H9 (cell line): ENCODE results near the gene KIF26B. TPM values are rescaled to one million over a fixed set of nuclear protein-coding genes. Genes with fewer than 3 reads are reported as not detected.

Experiments
- DNase-seq: peaks from one replicate; pipeline ENCODE4 v3.0.0-alpha.2; 2017
- H2AFZ ChIP-seq: one replicate; pipeline ENCODE4 v1.6.1; 2013; ENCODE audit warnings: mild to moderate bottlenecking, low read length, control low read depth, moderate library complexity
- H2AK5ac ChIP-seq: 2 replicates; pipeline ENCODE4 v1.6.1; 2013; ENCODE audit warnings: low read length, control low read depth, mixed read lengths; ENCODE audit not compliant: insufficient read length
- H2BK120ac ChIP-seq: one replicate; pipeline ENCODE4 v1.6.1; 2013; ENCODE audit warnings: low read depth, mild to moderate bottlenecking, low read length, control low read depth, inconsistent platforms; ENCODE audit not compliant: poor library complexity, severe bottlenecking
- H2BK12ac ChIP-seq: 2 replicates; pipeline ENCODE4 v1.6.1; 2013; ENCODE audit warnings: low read length, control low read depth, mixed read lengths, low read depth; ENCODE audit not compliant: insufficient read length
- H2BK15ac ChIP-seq: 2 replicates; pipeline ENCODE4 v1.6.1; 2013; ENCODE audit warnings: low read depth, low read length, control low read depth
- H2BK20ac ChIP-seq: one replicate; pipeline ENCODE4 v1.6.1; 2013; ENCODE audit warnings: low read depth, mild to moderate bottlenecking, low read length, control low read depth, inconsistent platforms; ENCODE audit not compliant: poor library complexity, severe bottlenecking
- H2BK5ac ChIP-seq: 2 replicates; pipeline ENCODE4 v1.6.1; 2013; ENCODE audit warnings: low read length, control low read depth, mixed read lengths; ENCODE audit not compliant: insufficient read length
- H3K14ac ChIP-seq: 2 replicates; pipeline ENCODE4 v1.6.1; 2013; ENCODE audit warnings: low read length, control low read depth; ENCODE audit not compliant: insufficient read depth
- H3K18ac ChIP-seq: 2 replicates; pipeline ENCODE4 v1.6.1; 2013; ENCODE audit warnings: low read depth, mild to moderate bottlenecking, mixed read lengths, low read length, control low read depth; ENCODE audit not compliant: insufficient read length
- H3K23ac ChIP-seq: 2 replicates; pipeline ENCODE4 v1.6.1; 2013; ENCODE audit warnings: low read length, control low read depth, mixed read lengths, low read depth; ENCODE audit not compliant: insufficient read length
- H3K23me2 ChIP-seq: 2 replicates; pipeline ENCODE4 v1.6.1; 2013; ENCODE audit warnings: low read depth, mild to moderate bottlenecking, mixed read lengths, low read length, control low read depth; ENCODE audit not compliant: insufficient read length, poor library complexity, severe bottlenecking
- H3K27ac ChIP-seq: 2 replicates; pipeline ENCODE4 v1.5.1; 2013; ENCODE audit warnings: low read length, control low read depth, mixed read lengths, low read depth; ENCODE audit not compliant: insufficient read length
- H3K27me3 ChIP-seq: 2 replicates; pipeline ENCODE4 v1.6.1; 2013; ENCODE audit warnings: low read length, control low read depth, inconsistent platforms; ENCODE audit not compliant: insufficient read depth
- H3K4ac ChIP-seq: 2 replicates; pipeline ENCODE4 v1.6.1; 2013; ENCODE audit warnings: low read depth, mild to moderate bottlenecking, control low read depth, inconsistent platforms, low read length, moderate library complexity
- H3K4me1 ChIP-seq: 2 replicates; pipeline ENCODE4 v1.6.1; 2013; ENCODE audit warnings: low read length, control low read depth, inconsistent platforms; ENCODE audit not compliant: insufficient read depth
- H3K4me2 ChIP-seq: 2 replicates; pipeline ENCODE4 v1.6.1; 2013; ENCODE audit warnings: low read length, control low read depth, mixed read lengths; ENCODE audit not compliant: insufficient read length, insufficient read depth
- H3K56ac ChIP-seq: 2 replicates; pipeline ENCODE4 v1.6.1; 2013; ENCODE audit warnings: low read depth, mild to moderate bottlenecking, mixed read lengths, low read length, control low read depth; ENCODE audit not compliant: insufficient read length
- H3K79me1 ChIP-seq: 2 replicates; pipeline ENCODE4 v1.6.1; 2013; ENCODE audit warnings: low read depth, mild to moderate bottlenecking, moderate library complexity, low read length, control low read depth, inconsistent platforms; ENCODE audit not compliant: insufficient read depth, poor library complexity, severe bottlenecking
- H3K79me2 ChIP-seq: 2 replicates; pipeline ENCODE4 v1.6.1; 2013; ENCODE audit warnings: low read length, control low read depth, inconsistent platforms; ENCODE audit not compliant: insufficient read depth
- H3K9ac ChIP-seq: 2 replicates; pipeline ENCODE4 v1.6.1; 2013; ENCODE audit warnings: low read length, control low read depth, mixed read lengths; ENCODE audit not compliant: insufficient read length; ENCODE audit errors: extremely low read depth
- H3K9me3 ChIP-seq: one replicate; pipeline ENCODE4 v1.6.1; 2013; ENCODE audit warnings: low read depth, low read length, inconsistent platforms; ENCODE audit not compliant: control insufficient read depth
- H3T11ph ChIP-seq: one replicate; pipeline ENCODE4 v1.6.1; 2013; ENCODE audit warnings: mild to moderate bottlenecking, low read length, control low read depth, inconsistent platforms
- H4K20me1 ChIP-seq: one replicate; pipeline ENCODE4 v1.6.1; 2013; ENCODE audit not compliant: control insufficient read depth, insufficient read length, insufficient read depth
- H4K5ac ChIP-seq: 2 replicates; pipeline ENCODE4 v1.6.1; 2013; ENCODE audit warnings: low read depth, mild to moderate bottlenecking, mixed read lengths, low read length, control low read depth; ENCODE audit not compliant: insufficient read length
- H4K8ac ChIP-seq: replicated peaks from 2 replicates; pipeline ENCODE4 v1.6.1; 2013; ENCODE audit warnings: low read length, control low read depth, mixed read lengths, low read depth; ENCODE audit not compliant: insufficient read length
- H4K91ac ChIP-seq: 2 replicates; pipeline ENCODE4 v1.6.1; 2013; ENCODE audit warnings: low read depth, mild to moderate bottlenecking, moderate library complexity, mixed read lengths, low read length, control low read depth; ENCODE audit not compliant: insufficient read length
- H3K27ac Mint-ChIP-seq, 3 experiments: 2 replicates in 2 of 3; 3 replicates in 1 of 3; pipeline ENCODE4 v1.8.0; 2020 to 2021; ENCODE audit warnings: mixed read lengths in 3 of 3, mild to moderate bottlenecking in 1 of 3, moderate library complexity in 1 of 3
- H3K27me3 Mint-ChIP-seq: 2 replicates; pipeline ENCODE4 v1.8.0; 2021; ENCODE audit warnings: low read depth, mild to moderate bottlenecking, moderate library complexity, mixed read lengths
- H3K36me3 Mint-ChIP-seq, 3 experiments: 2 replicates in 2 of 3; 3 replicates in 1 of 3; pipeline ENCODE4 v1.8.0; 2020 to 2021; ENCODE audit warnings: low read depth in 3 of 3, mixed read lengths in 3 of 3; ENCODE audit not compliant: insufficient read depth in 1 of 3
- H3K4me1 Mint-ChIP-seq, 2 experiments: 2 replicates each; pipeline ENCODE4 v1.8.0; 2020; ENCODE audit warnings: mixed read lengths in 2 of 2
- H3K4me3 Mint-ChIP-seq, 2 experiments: 2 replicates in 1 of 2; 3 replicates in 1 of 2; pipeline ENCODE4 v1.8.0; 2020 to 2021; ENCODE audit warnings: mild to moderate bottlenecking in 2 of 2, mixed read lengths in 2 of 2, moderate library complexity in 1 of 2
- H3K9me3 Mint-ChIP-seq, 2 experiments: 2 replicates in 1 of 2; 3 replicates in 1 of 2; pipeline ENCODE4 v1.8.0; 2020; ENCODE audit warnings: mild to moderate bottlenecking in 2 of 2, mixed read lengths in 2 of 2, moderate library complexity in 1 of 2
- WGBS: extraction: QIAGEN DNeasy Blood & Tissue Kit; methylation state at CpG from one replicate; pipeline ENCODE4 v1.1.7; 2013; ENCODE audit warnings: missing lambda C conversion rate, low lambda C conversion rate, mixed read lengths; ENCODE audit not compliant: insufficient read length; ENCODE audit errors: extremely low coverage; 5-methylcytosine and 5-hydroxymethylcytosine counted together
- total RNA-seq: library from RNA; stranded (reverse); gene quantifications from 2 replicates; pipeline ENCODE4 v1.2.1, GENCODE V29; 2021
- TF ChIP-seq, protein P1 (sequence below): fragments of 200-600 bp; sonication (generic); conservative IDR thresholded peaks from 3 replicates; pipeline ENCODE4 v1.8.0; 2021; ENCODE audit warnings: antibody characterized with exemption, mild to moderate bottlenecking

Gene KIF26B
- total RNA-seq, 1 experiment from 2014 or later: 0.13 TPM

DNA sequence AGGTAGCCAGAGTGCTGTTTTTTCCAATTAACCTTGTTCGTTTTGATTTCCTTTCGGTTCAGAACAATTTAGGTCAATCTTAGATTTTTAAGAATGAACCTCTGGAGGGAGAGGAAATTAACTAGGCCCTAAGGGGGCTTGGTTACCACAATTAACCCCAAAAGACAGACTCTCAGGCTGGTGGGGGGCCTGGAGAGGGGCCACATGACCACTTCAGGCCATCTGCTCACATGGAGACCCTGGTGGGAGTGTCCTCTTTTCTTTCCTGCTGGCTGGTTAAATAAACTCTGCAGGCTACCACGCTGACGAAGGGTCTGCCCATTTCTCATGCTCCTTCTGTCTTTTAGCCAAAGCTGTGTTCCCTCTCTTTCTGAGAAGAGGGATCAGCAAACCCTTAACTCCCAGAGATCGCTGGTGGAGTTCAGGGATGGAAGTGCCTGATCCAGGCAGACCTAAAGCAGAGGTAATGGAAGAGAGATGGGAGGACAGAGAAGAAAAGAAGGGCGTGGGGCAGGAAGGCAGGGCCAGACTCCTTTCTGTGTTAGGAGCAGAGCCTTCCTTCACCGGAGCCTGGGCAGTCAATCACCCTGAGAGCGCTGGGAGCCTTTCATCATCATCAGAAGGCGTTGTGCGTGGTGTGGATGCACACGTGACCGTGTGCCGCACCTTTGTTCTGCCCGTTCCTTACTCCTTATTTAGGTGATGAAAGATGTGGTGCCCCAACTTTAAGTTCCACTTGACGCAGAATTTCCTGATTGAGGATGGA is 58.5 kb downstream of the KIF26B start:
- H3K27ac ChIP-seq: no peak overlapping the region
- no peaks in the 10 kb centered on the region for H3K79me1 ChIP-seq
- no CpG with 5 or more reads among the region's 15 CpGs for WGBS
- no peak overlapping the region for H4K91ac ChIP-seq
- no peak overlapping the region for H3K56ac ChIP-seq
- no peak overlapping the region for H3K14ac ChIP-seq
- no peak overlapping the region for H2BK120ac ChIP-seq
- no peak overlapping the region for H2BK5ac ChIP-seq
- no peak overlapping the region for H2AK5ac ChIP-seq
- H2BK12ac ChIP-seq: no peak overlapping the region
- H3K23me2 ChIP-seq: no peaks in the 10 kb centered on the region
- Mint-ChIP-seq H3K36me3 (no peaks in the 10 kb centered on the region; a peak in 1 of 7 replicates), H3K4me3 (peak overlapping the region in 1 of 2 experiments; percentile 4; a peak in 1 of 5 replicates), H3K9me3 (peaks cover 6% of the 10 kb centered on the region in 2 experiments; a peak in 4 of 5 replicates), H3K27ac (peak overlapping the region in 1 of 3 experiments; percentile 5; a peak in 1 of 7 replicates), H3K4me1 (peaks cover 19 to 34% of the 10 kb centered on the region in 2 experiments), H3K27me3 (no peaks in the 10 kb centered on the region; the same call in 1 of the 2 replicates)
- peaks cover 3% of the 10 kb centered on the region; the same call in 1 of the 2 replicates for H3K4me1 ChIP-seq
- TF ChIP-seq, protein P1, sequence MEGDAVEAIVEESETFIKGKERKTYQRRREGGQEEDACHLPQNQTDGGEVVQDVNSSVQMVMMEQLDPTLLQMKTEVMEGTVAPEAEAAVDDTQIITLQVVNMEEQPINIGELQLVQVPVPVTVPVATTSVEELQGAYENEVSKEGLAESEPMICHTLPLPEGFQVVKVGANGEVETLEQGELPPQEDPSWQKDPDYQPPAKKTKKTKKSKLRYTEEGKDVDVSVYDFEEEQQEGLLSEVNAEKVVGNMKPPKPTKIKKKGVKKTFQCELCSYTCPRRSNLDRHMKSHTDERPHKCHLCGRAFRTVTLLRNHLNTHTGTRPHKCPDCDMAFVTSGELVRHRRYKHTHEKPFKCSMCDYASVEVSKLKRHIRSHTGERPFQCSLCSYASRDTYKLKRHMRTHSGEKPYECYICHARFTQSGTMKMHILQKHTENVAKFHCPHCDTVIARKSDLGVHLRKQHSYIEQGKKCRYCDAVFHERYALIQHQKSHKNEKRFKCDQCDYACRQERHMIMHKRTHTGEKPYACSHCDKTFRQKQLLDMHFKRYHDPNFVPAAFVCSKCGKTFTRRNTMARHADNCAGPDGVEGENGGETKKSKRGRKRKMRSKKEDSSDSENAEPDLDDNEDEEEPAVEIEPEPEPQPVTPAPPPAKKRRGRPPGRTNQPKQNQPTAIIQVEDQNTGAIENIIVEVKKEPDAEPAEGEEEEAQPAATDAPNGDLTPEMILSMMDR: no peak
- H4K20me1 ChIP-seq: no peaks in the 10 kb centered on the region
- no peak overlapping the region for H4K5ac ChIP-seq
- H4K8ac ChIP-seq: no peak overlapping the region
- H3K4ac ChIP-seq: no peak overlapping the region
- no peak overlapping the region for H3T11ph ChIP-seq
- H3K23ac ChIP-seq: no peak overlapping the region
- H3K9ac ChIP-seq: no peak overlapping the region
- H3K4me2 ChIP-seq: no peak overlapping the region
- no peak overlapping the region for H3K18ac ChIP-seq
- H2AFZ ChIP-seq: no peak overlapping the region
- DNase-seq: no peak
- H3K27me3 ChIP-seq: no peaks in the 10 kb centered on the region
- no peaks in the 10 kb centered on the region for H3K79me2 ChIP-seq
- H2BK15ac ChIP-seq: no peak overlapping the region
- H3K9me3 ChIP-seq: no peaks in the 10 kb centered on the region
- no peak overlapping the region for H2BK20ac ChIP-seq
